Fibroblast of the aortic adventitia (primary cell): Measurements from ENCODE around the gene SUPT5H. TPM values are rescaled to one million over a fixed set of nuclear protein-coding genes. Genes with fewer than 3 reads are reported as not detected.

Experiments
- DNase-seq: peaks from one replicate; pipeline ENCODE4 v3.0.0-alpha.2; 2010; ENCODE audit warnings: low read depth
- H3K4me3 ChIP-seq: 2 replicates; pipeline ENCODE4 v1.5.1; 2011; ENCODE audit warnings: low read depth, mild to moderate bottlenecking, control low read depth, low read length, moderate library complexity
- CTCF ChIP-seq: IDR thresholded peaks from 2 replicates; pipeline ENCODE4 v1.5.1; 2011; ENCODE audit warnings: mild to moderate bottlenecking, low read length, control low read depth, inconsistent platforms; ENCODE audit not compliant: insufficient read depth
- total RNA-seq: library from RNA; depleted of rRNA; stranded (reverse); fragments of >200 nt; gene quantifications from 2 replicates; pipeline ENCODE4 v1.2.3, GENCODE V29; 2012; ENCODE audit warnings: low replicate concordance

SUPT5H gene
- total RNA-seq, 1 donor, result 88.2 TPM

GRCh38 chr19:39516270-39516669 lies 70.9 kb downstream of the SUPT5H start:
- no peak for TF ChIP-seq CTCF

GRCh38 chr19:39517432-39517831 lies 72.0 kb downstream of the SUPT5H start:
- H3K4me3 ChIP-seq, result no peak overlapping the region
- no peak for TF ChIP-seq CTCF

More at GRCh38 chr19:39516270-39516669, 70.9 kb downstream of the SUPT5H start:
- DNase-seq, result no peak
- H3K4me3 ChIP-seq, result no peak overlapping the region

GRCh38 chr19:39518458-39518857 lies 73.1 kb downstream of the SUPT5H start:
- TF ChIP-seq CTCF, result no peak
- no peak overlapping the region for H3K4me3 ChIP-seq
- no peak for DNase-seq

More at GRCh38 chr19:39517432-39517831, 72.0 kb downstream of the SUPT5H start:
- no peak for DNase-seq

- no peak for DNase-seq
- H3K4me3 ChIP-seq, result no peak overlapping the region
- TF ChIP-seq CTCF, result no peak
Measured at GRCh38 chr19:39518975-39519374, 73.6 kb downstream of the SUPT5H start.

- DNase-seq, result no peak
- H3K4me3 ChIP-seq, result no peak overlapping the region
- no peak for TF ChIP-seq CTCF
Measured at GRCh38 chr19:39520541-39521484, 75.4 kb downstream of the SUPT5H start.

- no peak for TF ChIP-seq CTCF
- H3K4me3 ChIP-seq, result no peak overlapping the region
- DNase-seq, result no peak
Measured at GRCh38 chr19:39524495-39524894, 79.1 kb downstream of the SUPT5H start.
